Caco-2 (cell line): Measurements from ENCODE around the gene KCNK4. TPM values are rescaled to one million over a fixed set of nuclear protein-coding genes. Genes with fewer than 3 reads are reported as not detected.

Source experiments
- BruUV-seq: library from RNA; stranded (reverse); fragments of 400-500 nt; replicated peaks from 2 replicates; lab custom pipeline; 2021; lab: Mats Ljungman, UMichigan
- CTCF ChIA-PET: fragments of 300-600 bp; sonication (Branson Sonifier 250); formaldehyde crosslinking; loops from one replicate; lab custom pipeline; 2022; ENCODE audit warnings: antibody characterized with exemption; lab: Charles Lee
- POLR2A ChIA-PET: fragments of 300-600 bp; sonication (Branson Sonifier 250); formaldehyde crosslinking; loops from one replicate; lab custom pipeline; 2022; ENCODE audit warnings: antibody characterized with exemption; lab: Charles Lee
- DNase-seq, 2 experiments: peaks; one replicate each; pipeline versions ENCODE4 v3.0.0 to v3.0.0-alpha.2; 2020 to 2022
- H3K27me3 ChIP-seq: replicated peaks from 2 replicates; pipeline ENCODE4 v1.6.0; 2011; ENCODE audit warnings: low read length; ENCODE audit not compliant: control insufficient read depth, insufficient read depth
- H3K36me3 ChIP-seq: 2 replicates; pipeline ENCODE4 v1.5.1; 2011; ENCODE audit warnings: low read length; ENCODE audit not compliant: control insufficient read depth, insufficient read depth
- H3K4me1 ChIP-seq: fragments of 250-450 bp; sonication (Bioruptor Pico); 2 replicates; pipeline ENCODE4 v1.5.1; 2020; ENCODE audit warnings: mild to moderate bottlenecking
- H3K4me3 ChIP-seq: 2 replicates; pipeline ENCODE4 v1.5.1; 2011; ENCODE audit warnings: low read depth, mild to moderate bottlenecking, control low read depth, low read length
- H3K9me3 ChIP-seq: fragments of 250-450 bp; sonication (Bioruptor Pico); 2 replicates; pipeline ENCODE4 v1.5.1; 2020; ENCODE audit warnings: mild to moderate bottlenecking, moderate library complexity
- H3K27ac Mint-ChIP-seq: one replicate; pipeline ENCODE4 v1.8.0; 2022; ENCODE audit warnings: mixed read lengths; ENCODE audit not compliant: unreplicated experiment
- H3K27me3 Mint-ChIP-seq: one replicate; pipeline ENCODE4 v1.8.0; 2022; ENCODE audit warnings: mixed read lengths; ENCODE audit not compliant: insufficient read depth, unreplicated experiment
- H3K36me3 Mint-ChIP-seq: one replicate; pipeline ENCODE4 v1.8.0; 2022; ENCODE audit warnings: mild to moderate bottlenecking, mixed read lengths; ENCODE audit not compliant: insufficient read depth, unreplicated experiment
- H3K4me1 Mint-ChIP-seq: one replicate; pipeline ENCODE4 v1.8.0; 2022; ENCODE audit warnings: low read depth, mixed read lengths; ENCODE audit not compliant: unreplicated experiment
- H3K4me3 Mint-ChIP-seq: one replicate; pipeline ENCODE4 v1.8.0; 2022; ENCODE audit warnings: mild to moderate bottlenecking, moderate library complexity, mixed read lengths; ENCODE audit not compliant: unreplicated experiment
- H3K9me3 Mint-ChIP-seq: one replicate; pipeline ENCODE4 v1.8.0; 2022; ENCODE audit warnings: mixed read lengths; ENCODE audit not compliant: unreplicated experiment
- CTCF ChIP-seq, 2 experiments: fragments of 200-600 bp in 1 of 2; IDR thresholded peaks; 1 replicate in 1 of 2; 2 replicates in 1 of 2; pipeline versions ENCODE4 v1.5.1 to v1.8.0; 2011 to 2022; ENCODE audit warnings: antibody characterized with exemption in 1 of 2, control low read depth in 1 of 2, inconsistent platforms in 1 of 2, low read depth in 1 of 2, low read length in 1 of 2, mild to moderate bottlenecking in 1 of 2, moderate library complexity in 1 of 2; ENCODE audit not compliant: insufficient read depth in 1 of 2, severe bottlenecking in 1 of 2, unreplicated experiment in 1 of 2
- intact Hi-C: fragments of 100-400 bp; cut with micrococcal nuclease; formaldehyde crosslinking; loops from one replicate; pipeline ENCODE4 v1.10.0; 2022; ENCODE audit not compliant: unreplicated experiment
- total RNA-seq: library from RNA; stranded (reverse); gene quantifications from 2 replicates; pipeline ENCODE4 v1.2.3, GENCODE V29; 2022

The KCNK4 gene
- total RNA-seq, 1 experiment from 2014 or later: not detected

- H3K4me3 Mint-ChIP-seq: peak within 1 kb of the TSS; percentile 99
- BruUV-seq: no TSS peak
- H3K27me3 Mint-ChIP-seq: no peaks in the 10 kb centered on the region
- H3K4me3 ChIP-seq: peak within 1 kb of the TSS; percentile 66
- no peaks in the 10 kb centered on the region for H3K9me3 Mint-ChIP-seq
- peak within 1 kb of the TSS; percentile 85 for H3K27ac Mint-ChIP-seq
- H3K4me1 ChIP-seq: peaks cover 26% of the 10 kb centered on the region
- CTCF ChIA-PET: interaction anchor here (0.7 to 1.8 kb wide), 7 partner anchors 14 to 109 kb away, joined by 4 to 13 read pairs (median 7); partner anchors contain the start of genes ESRRA, NUDT22 and TRPT1
- no peaks in the 10 kb centered on the region for H3K9me3 ChIP-seq
- H3K36me3 Mint-ChIP-seq: peaks cover 30% of the 10 kb centered on the region
- H3K36me3 ChIP-seq: peaks cover 2% of the 10 kb centered on the region; the same call in 1 of the 2 replicates
- TF ChIP-seq CTCF (IDR thresholded peaks at IDR 0.05; ENCODE audit: insufficient read depth in 1 of 2, low read depth in 1 of 2, low read length in 1 of 2, severe bottlenecking in 1 of 2, unreplicated experiment in 1 of 2): peak; percentile 63 to 91
- no peaks in the 10 kb centered on the region for H3K27me3 ChIP-seq
- H3K4me1 Mint-ChIP-seq: peaks cover 13% of the 10 kb centered on the region
- intact Hi-C loops: loop anchor here (1.0 kb wide), 2 partner anchors 19 to 53 kb away; no protein-coding TSS in a partner anchor
- POLR2A ChIA-PET: interaction anchor here (0.5 to 0.9 kb wide), 2 partner anchors 9 to 54 kb away, joined by 3 to 5 read pairs; partner anchors contain the start of gene ESRRA
- peak in 1 of 2 experiments; percentile 77 for DNase-seq
Observed at GRCh38 chr11:64251016-64251752, 39.9 kb upstream of the KCNK4 start, which contains the start of gene PLCB3. PLCB3 (plus strand) TSS chr11:64251530; CDS start chr11:64251650, 120 bp downstream.

GRCh38 chr11:64251753-64252002 lies 39.4 kb upstream of the KCNK4 start:
- no peak for DNase-seq
- Histone ChIP-seq H3K9me3 (no peaks in the 10 kb centered on the region), H3K4me3 (peak overlapping the region; percentile 66), H3K27me3 (no peaks in the 10 kb centered on the region), H3K36me3 (peaks cover 4% of the 10 kb centered on the region), H3K4me1 (peaks cover 26% of the 10 kb centered on the region)
- CTCF ChIA-PET: interaction anchor here (0.8 to 1.8 kb wide), 10 partner anchors 9 to 66 kb away, joined by 3 to 13 read pairs (median 8); partner anchors contain the start of genes ESRRA, FKBP2, NUDT22 and STIP1
- Mint-ChIP-seq H3K4me3 (peak overlapping the region; percentile 99), H3K36me3 (peaks cover 30% of the 10 kb centered on the region), H3K4me1 (peaks cover 13% of the 10 kb centered on the region), H3K27me3 (no peaks in the 10 kb centered on the region), H3K9me3 (no peaks in the 10 kb centered on the region), H3K27ac (peak overlapping the region; percentile 85)
- BruUV-seq: no TSS peak
- no peak for TF ChIP-seq CTCF (IDR thresholded peaks at IDR 0.05; ENCODE audit: insufficient read depth in 1 of 2, low read depth in 1 of 2, low read length in 1 of 2, severe bottlenecking in 1 of 2, unreplicated experiment in 1 of 2)
- intact Hi-C loops: loop anchor here (1.0 kb wide), 2 partner anchors 19 to 53 kb away; no protein-coding TSS in a partner anchor
- POLR2A ChIA-PET: interaction anchor here (0.5 to 1.4 kb wide), 2 partner anchors 53 to 66 kb away, joined by 4 to 5 read pairs; partner anchors contain the start of genes ESRRA, PRDX5 and TRMT112
